CD4-positive, alpha-beta T cell treated with Interferon alpha-2 for 1 hour (primary cell): ENCODE measurements around the gene CNIH4.
"Not testable (repeated sequence)": the region's sequence is repeated elsewhere in the genome, so short reads cannot be mapped to it uniquely, and the experiment has no call there.

Experiments
- DNase-seq, 2 donors: peaks; one replicate each; pipeline ENCODE4 v3.0.0-alpha.2; 2020 to 2022

Gene CNIH4

DNA sequence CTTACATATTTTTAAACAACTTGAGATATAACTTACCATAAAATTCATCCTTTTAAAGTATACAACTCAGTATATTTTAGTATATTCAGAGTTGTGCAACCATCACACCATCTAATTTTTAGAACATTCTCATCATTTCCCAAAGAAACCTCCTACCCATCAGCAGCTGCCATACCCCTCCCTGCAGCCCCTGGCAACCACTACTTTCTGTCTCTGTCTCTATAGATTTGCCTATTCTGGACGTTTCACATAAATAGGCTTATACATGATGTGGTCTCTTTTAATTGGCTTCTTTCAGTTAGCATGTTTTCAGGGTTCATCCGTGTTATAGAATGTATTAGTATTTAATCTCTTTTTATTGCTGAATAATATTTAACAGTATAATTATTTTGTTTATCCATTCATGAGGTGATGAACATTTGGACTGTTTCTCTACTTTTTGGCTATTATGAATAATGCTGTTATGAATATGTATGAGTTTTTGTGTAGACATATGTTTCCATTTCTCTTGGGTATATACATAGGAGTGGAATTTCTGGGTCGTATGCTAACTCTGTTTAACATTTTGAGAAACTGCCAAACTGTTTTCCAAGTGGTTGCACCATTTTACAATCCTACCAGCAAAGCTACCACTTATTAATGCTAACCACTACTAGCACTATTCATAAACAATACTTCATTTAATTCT lies 48.4 kb downstream of the CNIH4 start:
- no peak for DNase-seq

DNA sequence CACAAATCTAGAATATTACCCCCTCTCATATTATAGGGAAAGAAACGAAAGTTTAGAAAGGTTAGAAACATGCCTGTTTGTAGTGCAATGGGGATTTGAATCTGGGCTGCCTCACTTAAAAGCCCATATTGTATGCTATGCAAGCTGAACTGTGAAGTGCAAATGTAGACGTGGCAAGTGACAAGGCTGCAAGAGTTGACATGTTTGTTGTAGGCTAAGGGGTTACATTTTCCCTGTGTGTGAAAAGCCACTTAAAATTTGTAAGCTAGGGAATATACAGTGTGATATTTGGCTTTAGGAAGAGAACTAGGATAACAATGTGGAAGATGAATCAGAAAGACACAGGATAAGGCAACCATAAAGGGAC lies 48.9 kb downstream of the CNIH4 start:
- no peak for DNase-seq

DNA sequence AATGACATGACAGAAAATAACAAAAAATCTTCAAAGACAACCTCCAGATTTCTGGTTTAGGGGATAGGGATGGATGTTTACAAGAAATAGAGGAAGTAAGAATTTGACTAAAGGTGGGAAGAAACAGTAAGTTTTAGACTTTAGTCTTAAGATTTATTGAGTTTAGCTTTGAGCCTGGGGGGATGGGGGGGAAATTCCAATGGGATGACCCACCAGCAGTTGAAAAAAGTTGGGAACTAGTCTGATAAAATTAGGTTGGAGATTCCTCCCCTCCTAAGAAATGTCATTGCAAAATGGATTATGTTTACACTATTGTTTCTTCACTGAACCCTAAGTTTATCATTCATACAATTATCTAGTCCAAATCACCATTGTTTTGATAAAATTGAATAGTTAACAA lies 49.5 kb downstream of the CNIH4 start:
- DNase-seq = no peak

DNA sequence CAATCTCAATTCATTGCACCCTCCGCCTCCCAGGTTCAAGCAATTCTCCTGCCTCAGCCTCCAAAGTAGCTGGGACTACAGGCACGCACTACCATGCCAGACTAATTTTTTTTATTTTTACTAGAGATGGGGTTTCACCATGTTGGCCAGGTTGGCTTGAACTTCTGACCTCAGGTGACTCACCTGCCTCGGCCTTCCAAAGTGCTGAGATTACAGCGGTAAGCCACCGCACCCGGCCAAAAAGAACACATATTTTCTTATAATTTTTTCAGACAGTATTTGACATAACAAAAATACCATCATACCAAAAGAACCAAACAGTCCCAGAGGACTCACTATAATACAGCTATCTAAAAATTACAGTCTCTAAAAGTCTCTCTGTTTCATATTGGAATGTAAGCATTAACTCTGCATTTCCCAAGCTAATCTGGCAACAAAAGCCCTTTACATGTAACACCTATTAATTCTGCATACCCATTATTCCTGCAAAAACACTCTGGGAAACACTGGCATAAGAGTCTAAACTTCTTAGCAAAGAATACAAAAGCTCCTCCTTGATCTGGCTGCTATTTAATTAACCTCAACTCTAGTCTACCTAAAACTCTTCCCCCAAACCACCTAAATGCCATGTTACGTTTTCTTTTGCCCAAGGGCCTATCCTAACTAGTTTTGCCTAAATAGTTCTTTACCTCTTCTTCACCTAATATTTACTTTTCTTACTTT lies 51.1 kb downstream of the CNIH4 start:
- no peak for DNase-seq

DNA sequence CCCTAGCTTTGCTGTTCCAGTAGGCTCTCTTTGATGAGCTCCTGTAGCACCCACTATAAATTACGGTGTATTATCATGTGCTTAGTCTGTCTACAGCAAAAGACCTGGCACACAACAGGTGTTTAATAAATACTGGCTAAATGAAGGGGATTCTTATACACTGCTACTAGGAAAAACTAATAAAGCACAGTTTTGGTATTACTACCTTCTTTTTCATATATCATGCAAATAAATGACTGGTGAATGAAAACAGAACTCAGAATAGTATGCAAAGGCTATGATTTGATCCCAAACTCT lies 51.6 kb downstream of the CNIH4 start:
- DNase-seq = no peak

DNA sequence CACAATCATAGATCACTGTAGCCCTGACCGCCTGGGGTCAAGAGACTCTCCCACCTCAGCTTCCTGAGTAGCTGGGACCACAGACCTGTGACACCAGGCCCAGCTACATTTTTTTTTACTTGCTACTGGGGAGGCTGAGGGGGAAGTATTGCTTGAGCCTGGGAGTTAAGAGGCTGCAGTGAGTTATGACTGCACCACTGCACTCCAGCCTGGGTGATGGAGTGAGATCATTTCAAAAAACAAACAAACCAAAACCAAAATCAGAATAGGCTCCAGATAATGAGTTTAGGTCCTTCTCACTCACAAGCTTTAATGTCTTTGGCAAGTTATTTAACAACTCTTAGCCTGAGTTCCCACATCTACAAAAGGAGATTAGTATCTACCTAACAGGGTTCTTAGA lies 55.1 kb downstream of the CNIH4 start:
- DNase-seq = no peak

DNA sequence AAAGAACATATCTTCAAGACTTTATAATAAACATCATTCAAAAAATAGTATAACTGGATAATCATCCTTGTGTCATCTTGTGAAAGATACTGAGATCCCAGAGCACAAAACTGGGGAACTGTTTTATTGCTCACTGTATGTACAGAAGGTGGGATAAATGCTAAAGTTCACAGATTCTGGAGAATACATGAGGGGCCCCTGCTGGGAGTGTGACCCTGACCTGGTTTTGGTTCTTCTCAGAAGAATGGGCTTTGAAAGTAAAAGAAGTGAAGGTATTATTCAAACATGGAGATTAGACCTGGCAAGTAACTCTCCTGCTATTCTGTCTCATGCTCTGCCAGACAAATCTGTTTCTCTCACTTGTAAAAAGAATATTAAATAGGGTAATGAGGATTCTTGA lies 63.4 kb downstream of the CNIH4 start:
- DNase-seq = no peak

DNA sequence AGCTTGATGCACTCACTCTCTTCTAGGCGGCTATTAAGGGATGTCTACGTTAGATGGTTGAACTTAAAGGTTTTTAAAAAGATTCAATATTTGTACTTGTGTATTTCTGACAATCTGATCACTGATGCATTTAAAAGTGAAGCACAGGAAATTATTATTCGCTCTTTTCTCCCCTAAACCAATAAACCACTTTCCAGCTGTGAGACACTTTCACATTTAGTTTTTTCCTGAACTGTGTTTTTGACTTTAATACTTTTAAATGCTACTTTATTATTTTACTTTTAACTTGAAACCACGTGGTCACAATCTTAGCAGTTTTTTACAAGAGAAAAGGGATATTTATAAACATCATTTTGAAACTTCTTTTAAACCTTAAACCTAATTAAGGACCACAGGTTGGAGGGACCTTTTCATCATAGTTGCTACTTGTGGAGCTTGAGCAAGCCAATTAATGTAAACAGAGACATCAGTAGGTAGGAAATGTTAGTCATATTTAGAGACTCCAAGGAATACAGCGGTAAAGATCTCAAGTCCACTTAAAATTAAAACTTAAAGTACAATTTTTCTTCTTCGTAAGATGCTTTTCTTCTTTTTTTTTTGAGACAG lies 68.7 kb downstream of the CNIH4 start:
- DNase-seq = no peak

DNA sequence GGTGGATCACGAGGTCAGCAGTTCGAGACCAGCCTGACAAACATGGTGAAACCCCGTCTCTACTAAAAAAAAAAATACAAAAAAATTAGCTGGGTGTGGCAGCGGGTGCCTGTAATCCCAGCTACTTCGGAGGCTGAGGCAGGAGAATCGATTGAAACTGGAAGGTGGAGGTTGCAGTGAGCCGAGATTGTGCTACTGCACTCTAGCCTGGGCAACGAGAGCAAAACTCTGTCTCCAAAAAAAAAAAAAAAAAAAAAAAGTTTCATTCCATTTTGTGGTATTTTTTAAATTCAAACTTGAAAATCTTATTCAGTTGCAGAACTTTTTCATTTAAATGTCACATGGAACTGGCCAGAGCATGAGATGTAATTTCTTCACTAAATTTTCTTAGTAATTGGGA lies 70.2 kb downstream of the CNIH4 start:
- DNase-seq = not testable (repeated sequence)

DNA sequence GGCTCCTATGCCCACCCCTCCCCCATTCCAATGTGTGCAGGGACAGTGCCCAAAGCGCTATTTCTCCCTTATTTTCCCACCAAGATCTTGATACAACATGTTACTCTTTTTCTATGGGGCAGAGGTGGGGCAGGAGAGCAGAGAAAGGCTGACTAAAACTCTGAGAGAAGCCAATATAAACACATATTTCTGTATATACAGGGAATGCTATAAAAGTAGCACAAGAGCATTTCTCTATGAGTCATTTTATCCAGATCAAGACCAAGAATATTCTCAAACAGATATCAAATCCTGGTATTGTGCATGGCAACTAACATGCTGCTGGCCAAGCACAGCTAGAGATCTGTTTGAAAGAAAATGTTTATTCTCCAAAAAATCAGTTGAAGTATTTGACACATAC lies 70.7 kb downstream of the CNIH4 start:
- DNase-seq = no peak

DNA sequence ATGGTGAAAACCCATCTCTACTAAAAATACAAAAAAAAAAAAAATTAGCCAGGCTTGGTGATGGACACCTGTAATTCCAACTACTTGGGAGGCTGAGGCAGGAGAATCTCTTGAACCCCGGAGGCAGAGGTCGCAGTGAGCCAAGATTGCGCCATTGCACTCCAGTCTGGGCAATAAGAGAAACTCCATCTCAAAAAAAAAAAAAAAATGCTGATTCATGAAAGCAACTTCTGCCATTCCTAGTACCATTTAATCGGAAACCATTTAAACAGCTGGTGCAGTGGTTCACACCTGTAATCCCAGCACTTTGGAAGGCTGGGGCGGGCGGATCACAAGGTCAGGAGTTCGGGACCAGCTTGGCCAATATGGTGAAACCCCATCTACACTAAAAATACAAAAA lies 72.0 kb downstream of the CNIH4 start:
- not testable (repeated sequence) for DNase-seq
